CD4-positive, alpha-beta T cell treated with Interferon alpha-2 for 1 hour (primary cell): ENCODE results near the gene JPT2.

Source experiments
- DNase-seq, 2 donors: peaks; one replicate each; pipeline ENCODE4 v3.0.0-alpha.2; 2020 to 2022

JPT2 gene

DNA sequence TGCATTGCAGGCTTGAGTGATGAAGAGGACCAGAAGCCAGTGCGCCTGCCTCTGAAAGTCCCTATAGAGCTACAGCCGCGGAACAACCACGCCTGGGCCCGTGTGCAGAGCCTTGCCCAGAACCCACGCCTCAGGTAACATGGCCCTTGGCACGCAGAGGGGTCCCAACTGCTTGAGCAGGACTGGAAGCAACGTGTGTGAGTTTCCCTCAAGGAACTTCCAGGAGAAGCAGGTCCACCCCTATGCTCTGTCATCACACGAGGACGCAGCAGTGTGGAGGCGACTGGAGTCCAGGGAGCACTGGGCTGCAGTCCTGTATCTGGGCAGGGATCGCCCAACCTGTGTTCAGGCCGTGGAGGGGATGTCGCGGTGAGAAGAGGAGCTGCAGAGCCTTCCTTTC is 25.1 kb upstream of the JPT2 start:
- no peak for DNase-seq

DNA sequence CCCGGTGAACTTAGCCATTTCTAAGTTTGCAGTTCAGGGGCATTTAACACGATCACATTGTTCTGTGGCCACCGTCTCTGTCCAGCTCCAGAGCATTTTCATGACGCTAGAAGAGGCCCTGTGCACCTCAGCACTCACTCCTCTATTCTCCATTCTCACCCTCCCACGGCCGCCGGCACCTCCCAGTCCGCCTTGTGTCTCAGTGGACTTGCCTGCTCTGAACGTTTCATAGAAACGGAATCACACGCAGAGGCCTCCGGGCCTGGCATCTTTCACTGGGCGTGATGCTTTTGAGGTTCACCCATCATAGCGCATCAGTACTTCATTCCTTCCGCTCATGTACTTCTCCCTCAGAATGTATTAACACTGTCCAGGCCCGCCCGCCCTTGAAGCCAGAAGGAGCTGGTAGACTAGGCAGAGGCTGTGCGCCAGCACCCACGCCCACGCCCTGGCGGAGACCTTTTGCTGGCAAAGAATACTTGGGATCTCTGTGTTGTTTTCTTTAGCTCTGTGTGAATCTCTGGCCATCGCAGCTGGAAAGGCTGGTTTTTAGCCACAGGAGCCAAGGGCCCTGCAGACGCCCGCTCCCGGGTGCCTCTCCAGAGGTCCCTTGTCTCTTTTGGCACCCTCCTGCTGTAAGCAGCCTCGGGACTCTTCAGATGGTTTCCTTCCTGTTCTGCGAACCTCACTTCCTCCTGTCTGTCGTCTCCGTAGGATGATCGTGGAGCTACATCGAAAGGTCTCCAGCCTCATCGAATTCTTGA is 23.4 kb upstream of the JPT2 start:
- DNase-seq: no peak

DNA sequence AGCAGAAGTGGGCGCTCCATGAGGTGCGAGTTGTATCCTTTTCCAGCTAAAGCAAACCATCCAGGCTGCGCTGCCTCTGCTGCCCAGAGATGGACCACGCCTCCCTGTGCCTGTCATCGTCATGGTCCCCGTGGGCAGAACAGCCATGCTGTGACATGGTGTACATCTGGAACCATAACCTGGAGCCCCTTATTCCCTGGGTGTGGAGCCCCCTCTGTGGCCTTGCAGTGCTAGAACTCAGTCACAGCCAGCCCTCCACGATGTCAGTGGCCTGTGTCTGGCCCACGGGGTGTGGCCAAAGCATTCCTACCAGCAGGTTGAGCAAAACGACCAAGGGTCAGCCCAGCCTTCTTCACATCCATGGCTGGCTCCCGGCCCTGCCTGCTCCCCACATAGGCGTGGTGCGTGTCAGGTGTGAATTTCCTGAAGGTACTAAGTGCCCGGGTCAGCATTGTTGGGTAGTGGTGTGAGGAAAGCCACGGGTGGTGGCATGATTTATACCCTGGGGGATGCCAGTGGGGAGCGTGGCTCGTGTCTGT is 22.7 kb upstream of the JPT2 start:
- no peak for DNase-seq

DNA sequence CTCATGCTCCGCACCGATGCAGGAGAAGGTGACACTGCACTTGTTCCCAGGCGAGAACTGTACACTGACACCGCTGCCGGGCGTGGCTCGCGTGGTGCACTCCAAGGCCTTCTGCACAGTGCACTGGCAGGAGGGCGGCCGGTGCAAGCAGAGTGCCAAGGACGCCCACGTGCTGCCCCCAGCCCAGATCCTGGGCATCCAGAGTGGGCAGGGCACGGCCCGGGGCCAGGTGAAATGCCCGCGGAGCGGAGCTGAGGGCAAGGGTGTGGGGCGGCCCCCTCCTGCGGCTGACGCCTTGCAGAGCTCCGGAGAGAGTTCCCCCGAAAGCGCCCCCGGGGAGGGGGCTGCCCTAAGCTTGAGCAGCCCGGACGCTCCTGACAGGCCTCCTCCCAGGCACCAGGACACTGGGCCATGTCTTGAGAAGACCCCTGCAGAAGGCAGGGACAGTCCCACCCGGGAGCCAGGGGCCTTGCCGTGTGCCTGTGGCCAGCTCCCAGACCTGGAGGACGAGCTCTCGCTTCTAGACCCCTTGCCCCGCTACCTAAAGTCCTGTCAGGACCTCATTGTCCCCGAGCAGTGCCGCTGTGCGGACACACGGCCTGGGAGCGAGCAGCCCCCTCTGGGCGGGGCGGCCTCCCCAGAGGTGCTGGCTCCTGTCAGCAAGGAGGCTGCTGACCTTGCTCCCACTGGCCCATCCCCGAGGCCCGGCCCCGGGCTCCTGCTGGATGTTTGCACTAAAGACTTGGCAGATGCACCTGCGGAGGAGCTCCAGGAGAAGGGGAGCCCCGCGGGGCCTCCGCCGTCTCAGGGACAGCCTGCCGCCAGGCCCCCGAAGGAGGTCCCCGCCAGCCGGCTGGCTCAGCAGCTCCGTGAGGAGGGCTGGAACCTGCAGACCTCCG is 21.9 kb upstream of the JPT2 start:
- no peak for DNase-seq

DNA sequence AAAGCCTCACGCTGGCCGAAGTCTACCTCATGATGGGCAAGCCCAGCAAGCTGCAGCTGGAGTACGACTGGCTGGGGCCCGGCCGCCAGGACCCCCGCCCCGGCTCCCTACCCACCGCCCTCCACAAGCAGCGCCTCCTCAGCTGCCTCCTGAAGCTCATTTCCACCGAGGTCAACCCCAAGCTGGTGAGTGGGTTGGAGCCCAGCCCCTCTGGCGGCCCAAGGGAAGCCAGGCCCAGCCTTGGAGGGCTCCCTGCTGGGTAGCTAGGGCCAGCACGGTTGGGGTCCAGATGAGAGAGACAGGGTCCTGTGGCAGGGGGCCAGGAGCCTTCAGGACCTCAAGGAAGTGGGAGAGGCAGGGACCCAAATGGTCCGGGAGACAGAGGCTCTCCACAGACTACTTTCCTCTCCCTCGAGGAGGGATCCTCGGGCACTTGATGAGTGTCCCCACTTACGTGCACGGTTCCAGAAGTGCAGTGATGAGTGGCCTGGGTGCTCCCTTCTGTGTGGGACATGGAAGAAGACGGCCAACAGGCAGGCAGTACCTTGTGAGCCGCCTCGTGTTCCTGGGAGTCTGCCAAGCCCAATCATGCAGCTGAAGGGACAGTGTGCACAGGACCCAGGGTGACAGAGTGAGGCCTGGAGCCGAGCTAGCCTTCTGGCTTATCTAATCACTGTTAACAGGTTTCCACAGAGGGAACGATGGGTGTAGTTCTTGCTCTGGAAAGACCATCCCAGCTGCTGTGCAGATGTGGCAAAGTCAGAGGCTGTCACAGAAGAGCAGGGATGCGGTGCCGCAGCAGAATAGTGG is 21.1 kb upstream of the JPT2 start:
- DNase-seq: no peak

DNA sequence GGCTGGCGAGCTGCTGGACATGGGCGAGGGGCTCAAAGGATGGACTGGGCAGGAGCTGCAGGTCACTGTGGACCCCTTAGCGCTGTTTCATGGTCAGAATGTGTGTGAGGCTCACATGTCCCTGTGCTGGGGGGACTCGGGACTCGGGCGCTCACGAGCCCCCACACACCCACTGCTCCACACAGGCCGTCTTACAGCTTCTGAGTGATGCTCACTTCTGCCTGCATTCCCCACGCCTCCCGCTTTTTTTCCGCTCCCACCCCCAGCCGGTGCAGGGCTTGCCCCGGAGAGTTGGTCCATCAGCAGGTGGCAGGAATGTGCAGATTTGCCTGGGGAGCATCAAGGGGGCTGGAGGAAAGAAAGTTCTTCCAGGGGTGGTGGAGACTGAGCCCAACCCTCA is 20.2 kb upstream of the JPT2 start:
- DNase-seq: no peak

DNA sequence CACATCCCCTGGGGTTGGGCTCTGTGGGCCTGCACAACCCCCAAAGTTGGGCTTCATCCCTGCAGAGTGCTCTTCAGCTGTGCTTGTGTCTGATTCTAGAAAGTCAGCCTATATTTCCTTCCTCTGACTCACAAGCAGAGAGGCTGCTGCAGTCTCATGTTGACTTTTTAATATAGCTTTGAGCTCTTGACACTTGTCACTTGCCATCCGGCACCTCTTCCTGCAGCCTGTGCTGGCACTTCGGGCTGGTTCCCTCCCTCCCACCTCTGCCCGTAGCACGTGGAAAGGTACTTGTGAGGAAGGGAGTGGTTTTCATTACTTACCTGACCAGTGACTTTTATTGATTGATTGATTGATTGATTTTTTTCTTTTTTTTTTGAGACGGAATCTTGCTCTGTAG is 19.0 kb upstream of the JPT2 start:
- DNase-seq: no peak

DNA sequence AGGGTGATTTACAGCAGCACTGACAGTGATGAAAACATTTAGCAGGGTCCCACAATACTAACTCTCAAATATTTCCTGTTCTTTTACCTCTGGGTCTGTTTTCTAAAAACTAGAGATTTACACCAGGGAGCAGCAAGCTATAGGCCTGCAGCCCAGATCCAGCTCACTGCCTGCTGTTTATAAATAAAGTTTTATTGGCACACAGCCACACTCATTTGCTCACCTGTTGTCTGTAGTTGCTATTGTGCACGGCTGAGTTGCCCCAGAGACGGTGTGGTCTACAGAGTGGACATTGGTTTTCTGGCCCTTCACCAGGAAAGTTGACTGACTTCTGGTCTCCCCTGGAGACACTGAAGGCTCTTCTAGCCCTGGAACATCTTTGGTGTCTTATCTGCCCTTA is 16.3 kb upstream of the JPT2 start:
- DNase-seq: no peak

DNA sequence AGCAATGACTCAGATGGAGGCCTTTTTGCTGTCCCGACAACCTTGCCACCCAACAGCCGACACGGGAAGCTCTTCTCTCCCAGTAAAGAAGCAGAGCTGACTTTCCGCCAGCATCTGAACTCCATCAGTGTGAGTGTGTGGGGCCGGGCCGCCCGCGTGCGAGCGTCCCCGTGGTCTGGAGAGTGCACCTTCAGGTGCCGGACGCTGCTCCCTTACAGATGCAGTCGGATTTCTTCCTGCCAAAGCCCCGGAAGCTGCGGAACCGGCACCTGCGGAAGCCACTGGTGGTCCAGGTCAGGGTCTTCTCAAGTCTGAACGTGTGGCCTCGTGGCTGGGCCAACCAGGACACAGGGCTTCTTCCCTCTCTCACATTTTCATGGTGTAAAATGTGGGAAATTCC is 15.5 kb upstream of the JPT2 start:
- no peak for DNase-seq

DNA sequence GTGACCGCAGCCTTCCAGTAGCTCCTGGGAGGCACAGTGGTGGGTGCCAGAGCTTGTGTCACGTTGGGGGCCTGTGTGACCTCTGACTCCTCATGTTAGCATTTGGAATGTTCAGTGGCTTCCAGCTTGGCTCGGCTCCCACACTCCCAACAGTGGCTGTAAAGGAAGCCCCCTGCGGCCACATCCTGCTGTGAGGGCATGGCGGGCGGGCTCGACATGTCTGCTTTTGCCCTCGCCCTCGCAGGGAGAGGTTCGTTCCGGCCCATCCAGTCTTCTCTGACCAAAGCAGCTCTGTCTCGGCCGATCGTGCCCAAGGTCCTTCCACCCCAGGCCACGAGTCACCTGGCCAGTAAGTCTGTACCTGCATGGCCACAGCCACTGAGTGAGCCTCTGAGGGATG is 12.2 kb upstream of the JPT2 start:
- no peak for DNase-seq

DNA sequence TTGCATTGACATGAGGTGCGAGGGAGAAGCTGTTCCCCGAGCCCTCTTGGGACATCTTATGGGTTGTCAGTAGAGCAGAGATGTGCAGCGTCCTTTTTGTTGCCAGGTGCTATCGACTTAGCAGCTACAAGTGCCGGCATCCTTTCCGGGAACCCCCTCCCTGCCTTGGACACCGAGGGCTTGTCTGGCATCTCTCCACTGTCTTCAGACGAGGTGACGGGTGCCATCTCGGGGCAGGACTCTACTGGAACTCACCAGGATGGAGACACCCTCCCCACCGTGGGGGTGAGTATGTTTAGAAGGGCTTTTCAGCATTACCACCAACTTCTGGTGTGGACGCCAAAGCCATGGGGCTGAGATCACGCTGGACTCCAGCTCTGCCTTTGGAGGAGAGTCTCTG is 11.8 kb upstream of the JPT2 start:
- no peak for DNase-seq

DNA sequence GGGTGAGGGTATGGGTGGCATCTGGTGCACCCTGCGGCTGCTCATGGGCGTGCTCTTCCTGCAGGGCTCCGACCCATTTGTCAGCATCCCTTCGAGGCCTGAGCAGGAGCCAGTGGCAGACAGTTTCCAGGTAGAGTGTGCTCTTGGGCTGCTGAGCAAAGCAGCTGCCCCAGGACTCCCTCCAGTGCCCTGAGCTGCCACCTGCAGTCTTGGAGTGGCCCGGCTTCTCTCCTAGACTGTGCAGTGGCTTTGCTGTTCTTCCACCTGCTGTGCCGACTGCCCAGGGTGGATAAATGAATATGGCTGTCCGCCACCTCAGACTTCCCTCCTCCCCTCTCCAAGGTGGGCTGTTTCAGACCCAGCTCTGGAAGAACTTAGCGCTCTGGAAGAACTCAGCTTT is 10.8 kb upstream of the JPT2 start:
- DNase-seq: no peak

DNA sequence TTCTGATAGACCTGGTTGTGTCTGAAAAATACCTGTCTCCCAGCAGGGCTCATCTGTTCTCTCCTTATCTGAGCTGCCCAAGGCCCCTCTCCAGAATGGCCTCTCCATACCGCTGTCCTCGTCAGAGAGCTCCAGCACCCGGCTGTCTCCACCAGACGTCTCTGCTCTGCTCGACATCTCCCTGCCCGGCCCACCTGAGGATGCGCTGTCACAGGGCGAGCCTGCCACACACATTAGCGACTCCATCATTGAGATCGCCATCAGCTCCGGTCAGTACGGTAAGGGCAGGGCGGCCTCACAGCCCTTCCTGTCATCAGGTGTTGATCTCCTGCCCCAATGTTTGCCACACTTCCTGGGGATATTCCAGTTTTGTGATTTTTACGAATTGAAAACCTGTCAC is 10.2 kb upstream of the JPT2 start:
- no peak for DNase-seq

DNA sequence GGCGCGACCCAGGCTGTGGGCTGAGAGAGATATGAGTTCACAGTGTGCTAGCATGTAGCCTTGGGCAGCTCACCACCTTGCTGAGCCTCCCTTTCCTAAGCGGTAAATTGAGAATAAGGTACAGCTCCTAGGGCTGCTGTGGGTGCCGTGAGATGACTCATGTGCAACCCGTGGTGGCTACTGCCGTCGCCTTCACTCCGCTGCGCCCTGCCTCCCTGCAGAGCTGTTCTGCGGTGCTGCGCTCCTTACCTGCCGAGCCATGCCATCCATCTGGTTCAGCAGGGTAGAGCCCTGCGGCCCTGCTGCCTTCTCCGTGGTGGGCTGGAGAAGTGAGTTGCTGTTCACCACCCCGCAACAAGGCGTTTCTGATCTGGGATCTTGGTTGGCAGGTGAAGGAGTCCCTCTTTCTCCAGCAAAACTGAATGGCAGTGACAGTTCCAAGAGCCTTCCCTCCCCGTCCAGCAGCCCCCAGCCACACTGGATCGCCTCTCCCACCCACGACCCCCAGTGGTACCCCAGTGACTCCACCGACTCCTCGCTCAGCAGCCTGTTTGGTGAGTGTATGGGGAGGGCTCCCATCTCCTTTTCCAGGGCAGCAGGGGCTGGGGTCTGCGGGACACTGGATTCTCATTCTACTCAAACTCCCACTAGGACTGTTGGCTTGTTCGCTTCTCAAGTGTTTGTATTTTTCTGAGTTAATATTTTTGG is 9.3 kb upstream of the JPT2 start:
- no peak for DNase-seq

DNA sequence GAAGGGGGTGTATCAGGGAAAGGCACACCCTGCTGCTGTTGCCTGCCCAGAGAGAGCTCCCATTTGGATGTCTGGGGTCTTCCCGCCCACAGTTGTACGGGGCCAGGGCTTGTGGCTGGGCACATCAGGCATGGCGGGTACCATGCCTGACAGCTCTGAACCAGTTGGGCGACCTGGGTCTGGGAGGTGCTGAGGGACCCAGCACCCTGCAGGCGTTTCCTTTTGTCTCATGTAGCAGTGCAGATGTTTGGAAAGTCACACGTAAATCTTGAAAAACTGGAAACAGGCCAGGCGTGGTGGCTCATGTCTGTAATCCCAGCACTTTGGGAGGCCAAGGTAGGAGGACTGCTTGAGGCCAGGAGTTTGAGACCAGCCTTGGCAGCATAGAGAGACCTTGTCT is 8.4 kb upstream of the JPT2 start:
- DNase-seq: no peak

DNA sequence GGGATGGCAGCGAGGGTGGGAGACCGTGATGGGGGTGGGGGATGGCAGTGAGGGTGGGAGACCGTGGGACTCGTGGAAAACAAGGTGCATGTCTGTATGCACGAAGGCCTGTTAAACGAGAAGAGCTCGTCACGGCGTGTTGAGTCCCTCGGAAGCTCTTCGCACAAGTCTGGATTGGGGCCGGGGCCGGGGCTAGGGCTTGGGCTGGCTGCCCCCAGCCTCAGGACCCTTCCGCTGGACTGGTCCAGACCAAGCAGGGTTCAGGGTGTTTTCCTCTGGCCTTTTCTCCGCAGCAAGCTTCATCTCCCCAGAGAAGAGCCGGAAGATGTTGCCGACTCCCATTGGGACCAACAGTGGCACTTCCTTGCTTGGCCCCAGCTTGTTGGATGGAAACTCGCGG is 7.7 kb upstream of the JPT2 start:
- no peak for DNase-seq

DNA sequence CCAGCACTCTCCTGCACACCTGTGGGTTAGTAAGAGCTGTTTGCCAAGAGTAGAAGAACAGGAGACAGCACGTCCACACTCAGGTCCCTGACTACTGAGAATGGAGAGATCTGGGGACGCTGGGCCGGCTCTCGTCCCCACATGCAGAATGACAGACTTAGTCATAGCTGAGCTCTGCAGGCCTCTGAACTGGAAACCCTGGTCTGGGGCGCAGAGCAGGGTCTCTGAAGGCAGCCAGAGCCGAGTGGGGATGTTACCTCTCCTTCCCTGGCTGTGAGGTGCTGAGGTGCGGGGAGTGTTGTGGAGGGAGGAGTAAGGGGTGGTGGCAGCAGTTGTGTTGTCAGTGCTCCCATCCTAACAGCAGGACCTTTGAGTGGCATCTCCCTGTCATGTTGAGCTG is 7.2 kb upstream of the JPT2 start:
- DNase-seq: no peak

DNA sequence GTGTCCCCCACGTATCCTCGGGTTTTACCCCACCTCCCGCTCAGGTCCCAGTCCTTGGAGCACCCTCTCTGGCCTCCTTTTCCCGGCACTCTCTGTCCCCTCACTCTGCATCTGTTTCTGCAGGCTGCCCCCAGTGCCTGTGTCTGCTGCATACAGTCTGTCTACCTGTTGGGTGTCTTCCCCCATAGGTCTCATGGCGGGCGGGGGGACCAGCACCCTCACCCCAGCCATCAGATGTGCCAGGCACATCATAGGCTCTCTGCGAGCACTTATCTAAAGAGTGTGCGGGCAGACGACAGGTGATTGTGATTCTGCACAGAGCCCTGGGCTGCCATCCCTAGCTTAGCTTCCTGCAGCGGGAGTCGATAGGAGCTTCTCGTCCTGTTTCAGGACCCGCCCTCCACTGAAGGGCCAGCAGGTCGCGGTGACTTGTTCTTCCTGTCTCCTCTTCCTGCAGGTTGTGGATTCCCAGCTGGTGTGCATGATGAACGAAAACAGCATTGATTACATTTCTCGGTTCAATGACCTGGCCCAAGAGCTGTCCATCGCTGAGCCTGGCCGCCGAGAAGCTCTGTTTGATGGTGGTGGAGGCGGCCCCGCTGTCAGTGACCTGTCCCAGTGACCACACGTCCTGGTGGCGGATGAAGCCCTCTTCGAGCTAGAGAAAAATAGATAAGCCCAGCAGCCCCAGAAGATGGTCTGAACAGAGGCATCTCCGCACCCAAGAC is 4.5 kb upstream of the JPT2 start:
- no peak for DNase-seq

DNA sequence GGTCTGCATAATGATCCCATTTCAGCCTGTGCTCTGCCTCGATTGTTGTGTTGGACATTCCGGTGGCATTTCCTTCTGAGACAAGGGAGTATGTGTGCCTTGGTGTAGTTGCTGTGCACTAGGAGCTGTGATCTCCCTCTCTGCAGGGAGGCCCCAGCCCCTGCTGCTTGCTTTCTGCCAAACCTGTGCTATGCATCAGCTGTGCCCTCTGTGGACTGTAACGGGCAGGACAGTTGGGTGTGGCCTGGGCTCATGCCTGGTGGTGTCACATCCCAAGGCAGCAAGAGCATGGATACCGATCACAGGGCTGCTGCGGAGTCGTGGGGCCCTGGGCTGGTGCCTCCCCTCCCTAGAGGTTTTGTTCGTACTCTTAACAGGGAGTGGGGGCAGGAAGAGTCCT is 3.8 kb upstream of the JPT2 start:
- DNase-seq: no peak

DNA sequence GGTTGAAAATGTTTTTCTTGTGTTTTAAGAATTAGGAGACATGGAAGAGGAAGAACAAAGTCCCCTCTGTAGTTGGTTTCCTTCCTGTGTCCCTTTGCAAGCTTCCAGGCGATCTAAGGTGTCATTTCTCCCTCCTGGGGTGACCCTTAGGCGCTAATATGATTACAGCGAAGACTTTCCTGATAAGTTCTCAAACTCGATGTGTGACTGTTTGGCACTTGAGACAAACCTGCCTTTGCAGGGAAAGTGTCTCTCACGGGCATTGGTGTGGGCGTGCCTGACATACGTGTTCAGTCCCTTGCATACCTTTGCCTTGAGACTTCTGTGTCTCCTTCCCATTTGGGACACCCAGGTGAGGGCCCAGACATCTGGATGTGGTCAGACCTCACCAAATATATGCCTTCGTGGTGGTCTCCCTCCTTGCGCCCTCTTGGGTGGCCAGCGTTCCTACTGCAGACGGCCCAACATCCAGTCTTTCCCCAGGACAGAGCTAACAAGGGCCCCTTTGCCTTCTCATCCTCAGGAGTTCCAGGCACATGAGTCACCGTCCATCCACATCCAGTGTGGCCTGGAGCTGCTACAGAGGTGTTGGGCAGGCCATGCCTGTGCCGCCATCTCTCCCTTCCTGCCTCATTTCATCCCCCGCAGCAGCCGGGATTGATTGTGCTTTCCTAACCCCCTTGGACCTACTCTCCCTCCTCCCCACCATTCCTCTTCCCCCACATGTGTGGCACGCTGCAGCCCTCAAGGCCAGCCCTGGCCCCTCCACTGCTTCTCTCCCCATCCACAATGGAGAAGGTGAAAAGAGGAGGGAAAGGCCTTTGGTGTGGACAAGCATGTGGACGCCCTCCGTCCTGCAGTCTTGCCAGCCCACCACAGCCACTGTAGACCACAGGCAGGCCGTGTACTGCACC is 3.1 kb upstream of the JPT2 start:
- no peak for DNase-seq

DNA sequence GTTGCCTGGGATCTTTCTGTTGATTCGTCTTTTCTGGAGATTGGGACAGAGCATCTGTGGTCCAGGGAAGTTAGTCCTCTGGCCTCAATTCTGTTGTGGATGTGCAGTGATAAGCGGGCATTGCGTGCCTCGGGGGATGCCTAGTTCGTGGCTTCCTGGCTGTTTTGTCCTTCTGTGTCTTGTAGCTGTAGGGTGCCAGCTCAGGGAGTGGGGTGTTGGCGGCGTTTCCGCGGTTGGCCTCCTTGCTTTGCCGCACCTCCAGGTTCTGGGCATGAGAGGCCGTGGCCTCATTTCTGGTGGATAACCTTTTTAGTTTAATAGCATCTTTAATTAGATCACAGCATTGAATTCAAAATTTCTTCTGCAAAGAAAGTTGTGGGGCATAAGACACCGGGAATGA is 1.4 kb upstream of the JPT2 start:
- no peak for DNase-seq
